GM12872 (cell line): Measurements from ENCODE around the gene ANXA3.

Experiments
- TF ChIP-seq, protein P1 (sequence below): IDR thresholded peaks from 3 replicates; pipeline ENCODE4 v1.5.1; 2011; ENCODE audit warnings: low read depth, mild to moderate bottlenecking, low read length, moderate library complexity; ENCODE audit not compliant: insufficient read depth

ANXA3 gene

DNA sequence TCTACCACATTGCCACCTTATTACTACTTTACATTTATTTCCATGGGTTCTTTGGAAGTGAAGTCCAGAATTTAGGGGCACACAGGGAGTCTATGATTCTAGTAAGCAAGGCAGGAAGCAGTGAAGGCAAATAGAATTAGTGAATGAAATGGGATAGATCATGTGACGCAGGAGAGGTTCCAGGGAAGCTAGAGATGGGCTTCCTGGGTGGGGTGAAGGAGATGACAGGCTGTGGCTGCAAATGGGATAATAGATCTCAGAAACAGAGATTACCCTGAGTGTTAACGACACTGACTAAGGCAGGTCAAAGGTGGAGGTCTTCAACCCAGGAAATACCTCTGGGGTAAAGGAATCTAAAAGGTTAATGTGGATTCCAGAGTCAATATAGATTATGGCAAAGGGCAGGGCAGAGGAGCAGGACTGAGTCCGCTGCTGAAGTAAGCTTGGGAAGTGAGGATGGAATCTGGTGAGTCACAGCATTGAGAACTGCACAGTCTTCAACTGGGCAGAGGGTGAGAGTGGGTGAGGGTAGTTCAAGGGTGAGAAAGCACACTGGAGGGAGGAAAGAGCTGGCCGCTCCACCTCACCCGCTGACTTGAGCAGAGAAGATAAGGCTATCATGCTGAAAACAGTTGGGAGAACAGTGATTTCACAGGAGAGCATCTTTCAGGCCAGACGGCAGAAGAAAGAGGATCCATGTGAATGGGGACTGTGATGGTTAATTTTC lies 70.8 kb downstream of the ANXA3 start:
- TF ChIP-seq, protein P1, sequence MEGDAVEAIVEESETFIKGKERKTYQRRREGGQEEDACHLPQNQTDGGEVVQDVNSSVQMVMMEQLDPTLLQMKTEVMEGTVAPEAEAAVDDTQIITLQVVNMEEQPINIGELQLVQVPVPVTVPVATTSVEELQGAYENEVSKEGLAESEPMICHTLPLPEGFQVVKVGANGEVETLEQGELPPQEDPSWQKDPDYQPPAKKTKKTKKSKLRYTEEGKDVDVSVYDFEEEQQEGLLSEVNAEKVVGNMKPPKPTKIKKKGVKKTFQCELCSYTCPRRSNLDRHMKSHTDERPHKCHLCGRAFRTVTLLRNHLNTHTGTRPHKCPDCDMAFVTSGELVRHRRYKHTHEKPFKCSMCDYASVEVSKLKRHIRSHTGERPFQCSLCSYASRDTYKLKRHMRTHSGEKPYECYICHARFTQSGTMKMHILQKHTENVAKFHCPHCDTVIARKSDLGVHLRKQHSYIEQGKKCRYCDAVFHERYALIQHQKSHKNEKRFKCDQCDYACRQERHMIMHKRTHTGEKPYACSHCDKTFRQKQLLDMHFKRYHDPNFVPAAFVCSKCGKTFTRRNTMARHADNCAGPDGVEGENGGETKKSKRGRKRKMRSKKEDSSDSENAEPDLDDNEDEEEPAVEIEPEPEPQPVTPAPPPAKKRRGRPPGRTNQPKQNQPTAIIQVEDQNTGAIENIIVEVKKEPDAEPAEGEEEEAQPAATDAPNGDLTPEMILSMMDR: no peak

DNA sequence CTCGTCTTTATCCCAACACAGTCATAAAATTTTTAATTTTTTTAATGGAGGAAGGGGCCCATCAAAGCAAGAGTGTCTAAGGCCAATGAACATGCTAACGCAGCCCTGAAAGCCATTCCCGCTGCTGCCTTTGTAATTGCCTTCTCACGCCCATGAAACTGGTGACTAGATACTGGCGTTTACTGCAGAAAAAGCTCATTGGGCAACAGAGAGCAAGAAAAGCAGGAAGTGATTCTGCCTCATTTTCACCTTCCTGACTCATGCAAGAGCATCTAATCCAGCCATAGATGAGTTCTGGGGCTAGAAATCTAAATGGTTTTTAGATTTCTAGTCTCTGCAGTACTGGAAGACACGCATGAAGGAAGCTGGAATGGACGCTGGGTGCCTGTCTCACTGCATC lies 72.5 kb downstream of the ANXA3 start:
- TF ChIP-seq, protein P1: no peak

DNA sequence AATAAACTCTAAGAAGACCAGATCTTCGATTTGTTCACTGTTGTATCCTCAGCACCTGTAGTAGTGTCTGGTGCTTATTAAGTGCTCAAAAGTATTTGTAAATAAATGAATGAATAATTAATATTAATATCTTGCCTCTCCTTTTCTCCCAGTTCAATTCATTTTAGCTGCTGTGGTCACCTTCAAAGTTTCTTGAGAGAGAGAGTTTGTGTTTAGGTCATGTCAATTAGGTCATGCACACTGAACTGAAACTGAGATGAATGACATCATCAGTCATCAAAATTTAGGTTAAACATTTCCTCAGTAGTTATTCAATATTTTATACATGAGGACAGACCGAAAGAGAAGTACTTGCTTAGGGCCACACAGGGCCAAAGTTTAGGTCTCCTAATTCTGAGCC lies 73.5 kb downstream of the ANXA3 start:
- TF ChIP-seq, protein P1: no peak

DNA sequence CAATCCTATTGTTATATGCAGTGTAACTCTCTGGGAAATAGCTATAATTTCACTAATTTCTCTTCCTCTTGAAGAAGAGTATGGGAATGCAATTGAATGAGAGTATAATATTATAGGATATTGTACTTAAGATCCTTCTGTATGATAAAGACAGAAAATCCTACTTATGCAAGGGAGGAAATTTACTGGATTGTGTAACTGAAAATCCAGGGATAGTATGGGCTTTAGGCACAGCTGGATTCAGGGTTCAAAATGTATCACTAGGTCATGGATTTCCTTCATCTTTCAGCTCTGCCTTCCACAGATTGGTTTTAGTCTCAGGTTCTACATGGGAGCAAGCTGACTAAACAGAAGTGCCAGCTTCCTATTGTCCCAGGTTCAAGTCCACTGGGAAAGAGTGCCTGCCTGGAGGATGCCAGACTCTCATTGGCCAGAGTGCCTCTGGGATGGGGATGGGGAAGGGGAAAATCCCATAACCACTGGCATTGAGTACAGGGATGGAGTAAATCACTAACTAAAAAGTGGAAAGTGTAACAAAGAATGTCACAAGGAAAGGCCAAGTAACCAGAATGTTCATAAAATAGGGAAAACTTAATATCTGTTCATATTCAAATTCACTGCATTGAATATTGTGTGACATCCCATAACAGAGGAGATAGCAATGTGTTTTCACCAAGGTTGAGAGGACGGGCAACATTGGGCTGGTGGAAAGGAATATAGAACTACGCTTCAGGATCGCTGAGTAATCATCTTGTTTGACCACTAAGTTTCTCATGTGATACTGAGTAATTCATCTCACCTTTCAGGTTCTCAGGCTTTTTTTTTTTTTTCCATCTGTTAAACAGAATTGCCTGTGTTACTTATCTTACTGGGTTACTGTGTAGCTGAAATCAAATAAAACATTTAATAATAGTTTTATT lies 75.7 kb downstream of the ANXA3 start:
- TF ChIP-seq, protein P1: no peak

DNA sequence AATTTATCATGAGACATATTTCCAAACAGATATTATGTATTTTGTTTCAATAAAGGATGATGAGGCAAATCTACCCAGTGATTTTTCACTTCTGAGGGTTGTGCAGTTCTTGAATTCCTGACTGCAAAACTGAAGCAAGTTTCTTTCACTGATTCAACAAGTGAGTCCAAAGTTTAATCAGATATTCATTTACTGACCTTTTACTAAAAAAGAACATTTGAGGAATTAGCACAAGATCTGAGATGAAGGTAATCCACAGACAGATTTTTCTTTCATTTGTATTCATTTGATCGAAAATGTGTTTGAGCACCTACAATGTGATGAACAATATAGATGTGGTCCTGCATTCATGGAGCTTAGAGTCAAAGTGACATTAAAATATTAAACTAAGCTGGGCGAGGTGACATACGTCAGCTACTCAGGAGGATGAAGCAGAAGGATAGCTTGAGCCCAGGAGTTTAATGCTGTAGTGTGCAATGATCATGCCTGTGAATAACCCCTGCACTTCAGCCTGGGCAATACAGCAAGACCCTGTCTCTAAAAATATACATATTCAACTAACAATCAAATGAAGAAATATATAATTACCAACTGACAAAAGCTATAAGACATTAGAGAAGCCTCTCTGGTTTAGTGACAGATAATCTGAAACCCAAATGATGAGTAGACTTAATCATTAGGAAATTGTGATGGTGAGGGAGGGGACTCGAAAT lies 76.6 kb downstream of the ANXA3 start:
- TF ChIP-seq, protein P1: no peak

DNA sequence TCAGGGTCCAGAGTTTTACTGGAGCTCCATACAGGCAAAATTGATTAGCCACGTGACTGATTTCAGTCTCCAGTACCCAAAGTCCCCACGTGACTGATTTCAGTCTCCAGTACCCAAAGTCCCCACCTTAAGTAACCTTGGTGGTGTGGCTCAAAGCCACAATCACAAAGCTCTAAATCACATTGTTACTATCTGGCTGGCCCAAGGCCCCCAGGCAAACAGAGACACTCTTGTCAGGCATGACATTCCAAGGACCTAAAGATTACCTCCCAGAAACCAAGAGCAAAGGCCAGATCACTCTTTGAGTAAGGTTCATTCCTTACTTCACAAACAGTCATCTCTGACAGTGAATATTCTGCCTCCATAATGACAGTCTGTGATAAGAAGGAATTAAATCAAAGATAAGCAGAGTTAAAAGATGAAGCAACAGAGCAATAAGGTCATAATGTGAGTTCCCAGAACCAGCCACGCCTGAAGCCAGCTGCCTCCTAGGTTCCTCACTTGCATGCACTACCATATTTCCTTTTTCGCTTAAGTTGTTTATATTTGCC lies 78.5 kb downstream of the ANXA3 start:
- TF ChIP-seq, protein P1: no peak

DNA sequence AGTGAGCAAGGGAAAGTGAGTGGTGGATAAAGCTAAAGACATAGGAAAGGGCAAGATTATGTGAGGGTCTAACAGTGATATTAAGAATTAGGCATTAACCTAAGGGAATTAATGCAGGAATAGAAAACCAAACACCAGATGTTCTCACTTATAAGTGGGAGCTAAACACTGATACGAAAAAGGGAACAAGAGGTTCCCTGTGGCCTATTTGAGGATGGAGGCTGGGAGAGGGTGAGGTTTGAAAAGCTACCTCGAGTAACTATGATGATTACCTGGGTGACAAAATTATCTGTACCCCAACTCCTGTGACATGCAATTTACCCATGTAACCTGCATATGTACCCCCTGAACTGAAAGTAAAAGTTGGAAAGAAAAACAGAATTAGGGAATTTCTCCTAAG lies 79.0 kb downstream of the ANXA3 start:
- TF ChIP-seq, protein P1: no peak
